Smooth muscle cell (in vitro differentiated cells): Measurements from ENCODE around the gene CLEC2B. TPM values are rescaled to one million over a fixed set of nuclear protein-coding genes. Genes with fewer than 3 reads are reported as not detected.

Experiments used
- DNase-seq: peaks from one replicate; lab custom pipeline; 2025; ENCODE audit not compliant: unreplicated experiment; lab: John Stamatoyannopoulos, UW
- H2AFZ ChIP-seq: fragments of 200-600 bp; sonication (generic); 2 replicates; pipeline ENCODE4 v1.6.0; 2016; ENCODE audit warnings: antibody characterized with exemption, low read depth, mild to moderate bottlenecking
- H3F3A ChIP-seq: fragments of 200-600 bp; sonication (generic); 2 replicates; pipeline ENCODE4 v1.6.0; 2017; ENCODE audit warnings: antibody characterized with exemption, low read depth
- H3K27ac ChIP-seq: fragments of 200-600 bp; sonication (generic); 2 replicates; pipeline ENCODE4 v1.5.1; 2016; ENCODE audit warnings: low read depth, mild to moderate bottlenecking
- H3K27me3 ChIP-seq: fragments of 200-600 bp; sonication (generic); 2 replicates; pipeline ENCODE4 v1.6.1; 2016; ENCODE audit warnings: low read depth, mild to moderate bottlenecking
- H3K36me3 ChIP-seq: fragments of 200-600 bp; sonication (generic); 2 replicates; pipeline ENCODE4 v1.5.1; 2016; ENCODE audit warnings: low read depth
- H3K4me1 ChIP-seq: fragments of 200-600 bp; sonication (generic); 2 replicates; pipeline ENCODE4 v1.5.1; 2016; ENCODE audit warnings: low read depth
- H3K4me2 ChIP-seq: fragments of 200-600 bp; sonication (generic); 2 replicates; pipeline ENCODE4 v1.6.0; 2016; ENCODE audit warnings: mild to moderate bottlenecking
- H3K4me3 ChIP-seq: fragments of 200-600 bp; sonication (generic); 2 replicates; pipeline ENCODE4 v1.5.1; 2016; ENCODE audit warnings: mild to moderate bottlenecking
- H3K79me2 ChIP-seq: fragments of 200-600 bp; sonication (generic); 2 replicates; pipeline ENCODE4 v1.6.0; 2016; ENCODE audit warnings: low read depth, mild to moderate bottlenecking
- H3K9ac ChIP-seq: fragments of 200-600 bp; sonication (generic); 2 replicates; pipeline ENCODE4 v1.6.0; 2016; ENCODE audit warnings: low read depth
- H3K9me3 ChIP-seq: fragments of 200-600 bp; sonication (generic); replicated peaks from 2 replicates; pipeline ENCODE4 v1.5.1; 2016; ENCODE audit warnings: low read depth
- H4K20me1 ChIP-seq: fragments of 200-600 bp; sonication (generic); 2 replicates; pipeline ENCODE4 v1.6.0; 2016; ENCODE audit warnings: low read depth
- WGBS: methylation state at CpG from one replicate; pipeline ENCODE4 v1.1.7; 2016; ENCODE audit warnings: low lambda C conversion rate; 5-methylcytosine and 5-hydroxymethylcytosine counted together
- polyA plus RNA-seq: library from polyadenylated mRNA; unstranded; fragments of >200 nt; fragmentation: Nextera tagmentation; extraction: Ambion mirVana; gene quantifications from 2 replicates; pipeline ENCODE4 v1.2.1, GENCODE V29; 2016
- total RNA-seq: library from RNA; depleted of rRNA; stranded (reverse); fragments of >200 nt; gene quantifications from 2 replicates; pipeline ENCODE4 v1.2.3, GENCODE V29; 2014
- TF ChIP-seq, protein P1 (sequence below): fragments of 200-600 bp; sonication (generic); IDR thresholded peaks from 2 replicates; pipeline ENCODE4 v1.5.1; 2017; ENCODE audit warnings: borderline replicate concordance, mild to moderate bottlenecking, antibody characterized with exemption; ENCODE audit not compliant: insufficient read depth, poor library complexity, severe bottlenecking

Gene CLEC2B
- total and polyA plus RNA-seq, 2 experiments from 2014 or later, result 12.0 to 13.6 TPM

DNA sequence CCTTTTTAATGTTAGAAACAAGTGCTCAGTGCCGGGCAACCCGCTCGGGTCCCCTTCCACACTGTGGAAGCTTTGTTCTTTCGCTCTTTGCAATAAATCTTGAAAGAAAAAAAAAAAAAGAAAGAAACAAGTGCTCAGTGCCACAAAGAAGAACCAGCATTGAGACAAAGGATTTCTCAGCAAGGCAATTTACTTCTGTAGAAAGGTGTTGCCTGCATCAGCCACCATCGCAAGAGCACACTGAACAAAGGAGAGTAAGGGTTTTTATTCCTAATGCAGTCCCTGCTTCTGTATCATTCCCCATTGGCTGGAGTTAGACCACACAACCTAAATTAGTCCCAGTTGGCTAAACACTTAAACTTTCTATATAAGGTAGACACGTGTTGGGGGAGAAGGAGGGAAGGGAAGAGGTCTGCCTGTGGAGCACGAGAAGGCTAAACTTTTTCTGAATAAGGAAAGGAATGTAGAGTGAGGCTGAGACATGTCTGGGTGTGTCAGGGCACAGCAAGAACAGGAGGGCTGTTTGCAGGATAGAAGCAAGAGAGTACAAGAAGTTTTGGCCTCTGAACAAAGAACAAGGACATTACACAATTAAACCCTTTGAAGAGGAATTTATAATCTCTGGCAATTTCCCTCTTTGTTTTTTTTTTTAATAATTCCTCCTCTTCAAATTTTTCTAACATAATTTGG, 33.5 kb upstream of the CLEC2B start:
- H3K4me1 ChIP-seq, result peaks cover 41% of the 10 kb centered on the region
- no peaks in the 10 kb centered on the region for H3F3A ChIP-seq
- H3K9me3 ChIP-seq, result no peaks in the 10 kb centered on the region
- H3K27me3 ChIP-seq, result no peaks in the 10 kb centered on the region
- no peaks in the 10 kb centered on the region for H3K36me3 ChIP-seq
- H2AFZ ChIP-seq, result no peak overlapping the region
- no peak for DNase-seq
- H3K9ac ChIP-seq, result no peak overlapping the region
- H3K79me2 ChIP-seq, result no peaks in the 10 kb centered on the region
- H3K27ac ChIP-seq, result peak overlapping the region; percentile 51
- TF ChIP-seq, protein P1, sequence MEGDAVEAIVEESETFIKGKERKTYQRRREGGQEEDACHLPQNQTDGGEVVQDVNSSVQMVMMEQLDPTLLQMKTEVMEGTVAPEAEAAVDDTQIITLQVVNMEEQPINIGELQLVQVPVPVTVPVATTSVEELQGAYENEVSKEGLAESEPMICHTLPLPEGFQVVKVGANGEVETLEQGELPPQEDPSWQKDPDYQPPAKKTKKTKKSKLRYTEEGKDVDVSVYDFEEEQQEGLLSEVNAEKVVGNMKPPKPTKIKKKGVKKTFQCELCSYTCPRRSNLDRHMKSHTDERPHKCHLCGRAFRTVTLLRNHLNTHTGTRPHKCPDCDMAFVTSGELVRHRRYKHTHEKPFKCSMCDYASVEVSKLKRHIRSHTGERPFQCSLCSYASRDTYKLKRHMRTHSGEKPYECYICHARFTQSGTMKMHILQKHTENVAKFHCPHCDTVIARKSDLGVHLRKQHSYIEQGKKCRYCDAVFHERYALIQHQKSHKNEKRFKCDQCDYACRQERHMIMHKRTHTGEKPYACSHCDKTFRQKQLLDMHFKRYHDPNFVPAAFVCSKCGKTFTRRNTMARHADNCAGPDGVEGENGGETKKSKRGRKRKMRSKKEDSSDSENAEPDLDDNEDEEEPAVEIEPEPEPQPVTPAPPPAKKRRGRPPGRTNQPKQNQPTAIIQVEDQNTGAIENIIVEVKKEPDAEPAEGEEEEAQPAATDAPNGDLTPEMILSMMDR, result no peak
- H4K20me1 ChIP-seq, result peaks cover 64% of the 10 kb centered on the region
- peak overlapping the region; percentile 63 for H3K4me2 ChIP-seq
- 58% methylated on average over 7 of the region's 7 CpGs for WGBS
- H3K4me3 ChIP-seq, result no peak overlapping the region

- WGBS, result 95% methylated on average over 2 of the region's 2 CpGs
These were observed 31.8 kb upstream of the CLEC2B start for GRCh38 chr12:9900930-9901329.

GRCh38 chr12:9899209-9899608, 30.1 kb upstream of the CLEC2B start:
- TF ChIP-seq, protein P1, result no peak
- Histone ChIP-seq H3K9me3 (no peaks in the 10 kb centered on the region), H3K4me1 (peaks cover 27% of the 10 kb centered on the region)

More at GRCh38 chr12:9900930-9901329, 31.8 kb upstream of the CLEC2B start:
- Histone ChIP-seq H2AFZ (no peak overlapping the region), H3K27me3 (no peaks in the 10 kb centered on the region), H3K36me3 (no peaks in the 10 kb centered on the region), H3K4me2 (peak overlapping the region; percentile 63), H3K79me2 (no peaks in the 10 kb centered on the region), H3K9ac (no peak overlapping the region), H3K9me3 (no peaks in the 10 kb centered on the region), H3K27ac (peak overlapping the region; percentile 5), H3K4me1 (peaks cover 33% of the 10 kb centered on the region), H4K20me1 (peaks cover 66% of the 10 kb centered on the region), H3F3A (no peaks in the 10 kb centered on the region), H3K4me3 (no peak overlapping the region)
- TF ChIP-seq, protein P1, result no peak
- no peak for DNase-seq

DNA sequence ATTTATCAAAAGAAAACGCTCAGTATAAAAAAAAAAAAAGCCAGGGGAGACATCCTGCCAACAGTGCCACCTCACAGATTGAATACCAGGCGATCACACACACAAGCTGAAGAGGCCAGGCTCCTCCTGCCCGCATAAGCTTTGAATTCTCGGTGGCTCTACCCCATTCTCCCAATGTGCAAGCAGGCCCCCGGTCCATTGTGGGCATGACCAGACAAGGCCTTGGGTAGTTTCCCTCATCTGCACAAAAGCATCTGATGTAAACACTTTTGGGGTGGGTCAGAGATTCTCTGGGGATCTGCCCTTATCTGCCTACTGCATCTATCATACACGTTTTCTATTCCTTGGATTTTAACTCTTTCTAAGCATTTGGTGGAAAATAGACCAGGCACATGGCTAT, 28.4 kb upstream of the CLEC2B start:
- 89% methylated on average over 6 of the region's 6 CpGs for WGBS

More at GRCh38 chr12:9899209-9899608, 30.1 kb upstream of the CLEC2B start:
- Histone ChIP-seq H2AFZ (no peak overlapping the region), H3K4me2 (no peak overlapping the region), H3K27ac (no peak overlapping the region), H3K27me3 (no peaks in the 10 kb centered on the region), H3K9ac (no peak overlapping the region), H3K36me3 (no peaks in the 10 kb centered on the region), H3F3A (no peaks in the 10 kb centered on the region), H3K4me3 (no peak overlapping the region), H3K79me2 (no peaks in the 10 kb centered on the region), H4K20me1 (peaks cover 66% of the 10 kb centered on the region)
- no peak for DNase-seq
- 96% methylated on average over 2 of the region's 2 CpGs for WGBS

More for the DNA sequence above, 28.4 kb upstream of the CLEC2B start:
- TF ChIP-seq, protein P1, result no peak
- no peaks in the 10 kb centered on the region for H3K79me2 ChIP-seq
- no peak for DNase-seq
- no peaks in the 10 kb centered on the region for H3F3A ChIP-seq
- H2AFZ ChIP-seq, result no peak overlapping the region
- H3K4me3 ChIP-seq, result no peak overlapping the region
- no peaks in the 10 kb centered on the region for H3K9me3 ChIP-seq
- H3K9ac ChIP-seq, result no peak overlapping the region
- no peaks in the 10 kb centered on the region for H3K27me3 ChIP-seq
- peaks cover 65% of the 10 kb centered on the region for H4K20me1 ChIP-seq
- H3K4me2 ChIP-seq, result no peak overlapping the region
- no peaks in the 10 kb centered on the region for H3K36me3 ChIP-seq
- peaks cover 15% of the 10 kb centered on the region for H3K4me1 ChIP-seq
- H3K27ac ChIP-seq, result no peak overlapping the region
